ENCODE measurements around the gene SSX4B. TPM values are rescaled to one million over a fixed set of nuclear protein-coding genes. Genes with fewer than 3 reads are reported as not detected.

The SSX4B gene
- total RNA-seq (2014; rRNA removed; shearing (Covaris generic)): 0.53 and 1.0 TPM in 2 replicates

GRCh38 chrX:48411860-48412259 lies at the start of gene SSX4B:
Gene SSX4B (minus strand): TSS chrX:48411960. CDS start chrX:48411372, 588 bp downstream.

GRCh38 chrX:48383239-48383638 lies 28.5 kb downstream of the SSX4B start, which contains the start of gene SSX4:
Gene SSX4 (plus strand): TSS chrX:48383539. CDS start chrX:48384054, 515 bp downstream.

GRCh38 chrX:48356315-48357094 lies 55.3 kb downstream of the SSX4B start, which contains the start of gene SSX3:
Gene SSX3 (minus strand): TSS chrX:48356703. CDS start chrX:48355249, 1,454 bp downstream.

Small RNA genes lying within 50 kb of the gene (small RNA-seq; reads per million reads assigned to genes)
- gene AL606490.4 (not detected), gene AL606490.7 (not detected)

Other genes starting within 250 kb of the SSX4B start
- gene SSX5, start 215.2 kb downstream of the SSX4B start, total RNA-seq (2014; rRNA removed; shearing (Covaris generic)): not detected in 2 replicates
- 0.72 and 2.5 TPM in 2 replicates for gene SSX1, start 156.6 kb downstream of the SSX4B start, total RNA-seq (2014; rRNA removed; shearing (Covaris generic))
- not detected in 2 replicates for gene SSX3, start 55.3 kb downstream of the SSX4B start, total RNA-seq (2014; rRNA removed; shearing (Covaris generic))
- gene SSX4, start 28.4 kb downstream of the SSX4B start, total RNA-seq (2014; rRNA removed; shearing (Covaris generic)): 0.53 and 1.0 TPM in 2 replicates
- gene SLC38A5, start 58.3 kb upstream of the SSX4B start, total RNA-seq (2014; rRNA removed; shearing (Covaris generic)): not detected in 2 replicates
- gene FTSJ1, start 64.2 kb upstream of the SSX4B start, total RNA-seq (2014; rRNA removed; shearing (Covaris generic)): 115 and 124 TPM in 2 replicates
- gene PORCN, start 97.0 kb upstream of the SSX4B start, total RNA-seq (2014; rRNA removed; shearing (Covaris generic)): 19.4 and 26.6 TPM in 2 replicates
- gene EBP, start 109.8 kb upstream of the SSX4B start, total RNA-seq (2014; rRNA removed; shearing (Covaris generic)): 115 and 136 TPM in 2 replicates
- gene TBC1D25, start 127.8 kb upstream of the SSX4B start, total RNA-seq (2014; rRNA removed; shearing (Covaris generic)): 8.8 and 13.6 TPM in 2 replicates
- 282 and 286 TPM in 2 replicates for gene RBM3, start 162.5 kb upstream of the SSX4B start, total RNA-seq (2014; rRNA removed; shearing (Covaris generic))
- gene WDR13, start 185.5 kb upstream of the SSX4B start, total RNA-seq (2014; rRNA removed; shearing (Covaris generic)): 135 and 153 TPM in 2 replicates